ENCODE results near the gene YBX1. TPM values are rescaled to one million over a fixed set of nuclear protein-coding genes. Genes with fewer than 3 reads are reported as not detected.

YBX1 gene
- total RNA-seq, 2 experiments from 2014 or later, result 1,417 to 1,447 TPM

- Mint-ChIP-seq H3K27me3 (no peaks in the 10 kb centered on the region), H3K9me3 (no peaks in the 10 kb centered on the region), H3K4me3 (no peak overlapping the region), H3K36me3 (ENCODE audit: low read depth) (no peaks in the 10 kb centered on the region), H3K4me1 (ENCODE audit: low read depth) (peaks cover 11% of the 10 kb centered on the region), H3K27ac (no peak overlapping the region)
- ChIA-PET CTCF (no interaction called here), POLR2A (no interaction called here)
- no peak for ATAC-seq
- TF ChIP-seq CTCF (IDR thresholded peaks at IDR 0.05), result no peak
- DNase-seq, result no peak
- intact Hi-C loops (cut with micrococcal nuclease), result no loop called here
These were observed 53.4 kb downstream of the YBX1 start for GRCh38 chr1:42735477-42736105.

GRCh38 chr1:42736152-42736551, 53.9 kb downstream of the YBX1 start:
- intact Hi-C loops (cut with micrococcal nuclease), result no loop called here
- ATAC-seq, result peak; percentile 51
- Mint-ChIP-seq H3K27ac (no peak overlapping the region), H3K4me3 (no peak overlapping the region), H3K36me3 (ENCODE audit: low read depth) (no peaks in the 10 kb centered on the region), H3K9me3 (no peaks in the 10 kb centered on the region), H3K4me1 (ENCODE audit: low read depth) (peaks cover 7% of the 10 kb centered on the region), H3K27me3 (no peaks in the 10 kb centered on the region)
- TF ChIP-seq CTCF (IDR thresholded peaks at IDR 0.05), result no peak
- DNase-seq, result peak; percentile 16
- CTCF ChIA-PET, result no interaction called here
- POLR2A ChIA-PET, result no interaction called here

GRCh38 chr1:42736571-42737200, 54.5 kb downstream of the YBX1 start:
- Mint-ChIP-seq H3K27ac (no peak overlapping the region), H3K9me3 (no peaks in the 10 kb centered on the region), H3K36me3 (ENCODE audit: low read depth) (no peaks in the 10 kb centered on the region), H3K4me3 (no peak overlapping the region), H3K27me3 (no peaks in the 10 kb centered on the region), H3K4me1 (ENCODE audit: low read depth) (peaks cover 7% of the 10 kb centered on the region)
- ChIA-PET CTCF (no interaction called here), POLR2A (no interaction called here)
- DNase-seq, result no peak
- no peak for TF ChIP-seq CTCF (IDR thresholded peaks at IDR 0.05)
- no peak for ATAC-seq
- intact Hi-C loops (cut with micrococcal nuclease), result no loop called here

GRCh38 chr1:42737257-42737656, 55.0 kb downstream of the YBX1 start:
- Mint-ChIP-seq H3K27me3 (no peaks in the 10 kb centered on the region), H3K9me3 (no peaks in the 10 kb centered on the region), H3K4me3 (no peak overlapping the region), H3K36me3 (ENCODE audit: low read depth) (no peaks in the 10 kb centered on the region), H3K27ac (no peak overlapping the region), H3K4me1 (ENCODE audit: low read depth) (peaks cover 7% of the 10 kb centered on the region)
- ChIA-PET CTCF (no interaction called here), POLR2A (no interaction called here)
- intact Hi-C loops (cut with micrococcal nuclease), result no loop called here
- TF ChIP-seq CTCF (IDR thresholded peaks at IDR 0.05), result no peak
- no peak for DNase-seq
- ATAC-seq, result no peak

GRCh38 chr1:42737986-42738677, 55.9 kb downstream of the YBX1 start:
- H3K4me1 Mint-ChIP-seq (ENCODE audit: low read depth), result peaks cover 7% of the 10 kb centered on the region
- CTCF ChIA-PET, result interaction anchor here (0.6 to 1.1 kb wide), 2 partner anchors 9 to 563 kb away, joined by 3 read pairs; no protein-coding TSS in a partner anchor
- DNase-seq (no peak), ATAC-seq (no peak)
- intact Hi-C loops (cut with micrococcal nuclease), result no loop called here
- no peaks in the 10 kb centered on the region for H3K36me3 Mint-ChIP-seq (ENCODE audit: low read depth)
- no peaks in the 10 kb centered on the region for H3K27me3 Mint-ChIP-seq
- H3K27ac Mint-ChIP-seq, result no peak overlapping the region
- H3K4me3 Mint-ChIP-seq, result no peak overlapping the region
- POLR2A ChIA-PET, result no interaction called here
- H3K9me3 Mint-ChIP-seq, result no peaks in the 10 kb centered on the region
- TF ChIP-seq CTCF (IDR thresholded peaks at IDR 0.05), result no peak
